ENCODE measurements around the gene DPP4. TPM values are rescaled to one million over a fixed set of nuclear protein-coding genes. Genes with fewer than 3 reads are reported as not detected.
"Not testable (repeated sequence)": the region's sequence is repeated elsewhere in the genome, so short reads cannot be mapped to it uniquely, and the experiment has no call there.

DPP4 gene
- total and polyA plus RNA-seq, 11 donors, result 3.4 to 16.1 (median 7.4) TPM

GRCh38 chr2:162053808-162054155, 20.2 kb downstream of the DPP4 start:
- ATAC-seq, result no peak
- no peaks in the 10 kb centered on the region for H3K27me3 ChIP-seq
- TF ChIP-seq CTCF (IDR thresholded peaks at IDR 0.05) (no peak), POLR2A (IDR thresholded peaks at IDR 0.05) (no peak)
- no peak overlapping the region for H3K27ac ChIP-seq
- intact Hi-C loops (cut with DNase I), result no loop called here
- no peak for DNase-seq
- H3K36me3 ChIP-seq, result no peaks in the 10 kb centered on the region
- 91 to 96% (median 95%) methylated on average over 4 of the region's 4 CpGs for WGBS, 4 donors
- peaks cover 0 to 21% (median 10%) of the 10 kb centered on the region in 12 donors for H3K9me3 ChIP-seq
- H3K4me1 ChIP-seq, result peaks cover 0 to 6% (median 0%) of the 10 kb centered on the region in 12 donors
- no peak overlapping the region for H3K4me3 ChIP-seq

GRCh38 chr2:162053066-162053807, 20.8 kb downstream of the DPP4 start:
- Histone ChIP-seq H3K27ac (no peak overlapping the region), H3K27me3 (no peaks in the 10 kb centered on the region), H3K36me3 (no peaks in the 10 kb centered on the region), H3K9me3 (peaks cover 0 to 21% (median 10%) of the 10 kb centered on the region in 12 donors), H3K4me3 (no peak overlapping the region), H3K4me1 (peaks cover 0 to 6% (median 0%) of the 10 kb centered on the region in 12 donors)
- intact Hi-C loops (cut with DNase I), result no loop called here
- ATAC-seq, result no peak
- 88 to 92% (median 89%) methylated on average over 6 of the region's 6 CpGs for WGBS, 4 donors
- DNase-seq, result no peak
- TF ChIP-seq CTCF (IDR thresholded peaks at IDR 0.05) (no peak), POLR2A (IDR thresholded peaks at IDR 0.05) (no peak)

GRCh38 chr2:162050513-162050961, 23.5 kb downstream of the DPP4 start:
- peaks cover 0 to 4% (median 0%) of the 10 kb centered on the region in 12 donors for H3K9me3 ChIP-seq
- DNase-seq, result peak in 1 of 5 donors; percentile 45
- no peak overlapping the region for H3K4me3 ChIP-seq
- WGBS, 4 donors, result 50 to 67% (median 54%) methylated on average over 8 of the region's 8 CpGs
- no peaks in the 10 kb centered on the region for H3K27me3 ChIP-seq
- peak overlapping the region in 9 of 12 donors; percentile 1 to 66 (median 24) for H3K27ac ChIP-seq
- ATAC-seq, result peak in 3 of 4 donors; percentile 57 to 94 (median 92)
- peaks cover 0 to 6% (median 0%) of the 10 kb centered on the region in 9 donors for H3K36me3 ChIP-seq
- peaks cover 0 to 6% (median 0%) of the 10 kb centered on the region in 12 donors for H3K4me1 ChIP-seq
- intact Hi-C loops (cut with DNase I), result no loop called here
- TF ChIP-seq CTCF (IDR thresholded peaks at IDR 0.05) (no peak), POLR2A (IDR thresholded peaks at IDR 0.05) (no peak)

- intact Hi-C loops (cut with DNase I); H3K9me3 ChIP-seq; H3K27ac ChIP-seq; H3K4me1 ChIP-seq; ATAC-seq; H3K4me3 ChIP-seq; DNase-seq; H3K27me3 ChIP-seq: not testable (repeated sequence)
- H3K36me3 ChIP-seq, result peaks cover 0 to 19% (median 0%) of the 10 kb centered on the region in 9 donors
- 97 to 99% (median 97%) methylated on average over 3 of the region's 3 CpGs for WGBS, 4 donors
These were observed 24.9 kb downstream of the DPP4 start for GRCh38 chr2:162049089-162049488.
